CD4-positive, alpha-beta T cell treated with Interleukin-10 for 1 hour (primary cell): ENCODE results near the gene CDCA5.
"Not testable (repeated sequence)": the region's sequence is repeated elsewhere in the genome, so short reads cannot be mapped to it uniquely, and the experiment has no call there.

Experiments
- DNase-seq: peaks from one replicate; pipeline ENCODE4 v3.0.0-alpha.2; 2020

Gene CDCA5

DNA sequence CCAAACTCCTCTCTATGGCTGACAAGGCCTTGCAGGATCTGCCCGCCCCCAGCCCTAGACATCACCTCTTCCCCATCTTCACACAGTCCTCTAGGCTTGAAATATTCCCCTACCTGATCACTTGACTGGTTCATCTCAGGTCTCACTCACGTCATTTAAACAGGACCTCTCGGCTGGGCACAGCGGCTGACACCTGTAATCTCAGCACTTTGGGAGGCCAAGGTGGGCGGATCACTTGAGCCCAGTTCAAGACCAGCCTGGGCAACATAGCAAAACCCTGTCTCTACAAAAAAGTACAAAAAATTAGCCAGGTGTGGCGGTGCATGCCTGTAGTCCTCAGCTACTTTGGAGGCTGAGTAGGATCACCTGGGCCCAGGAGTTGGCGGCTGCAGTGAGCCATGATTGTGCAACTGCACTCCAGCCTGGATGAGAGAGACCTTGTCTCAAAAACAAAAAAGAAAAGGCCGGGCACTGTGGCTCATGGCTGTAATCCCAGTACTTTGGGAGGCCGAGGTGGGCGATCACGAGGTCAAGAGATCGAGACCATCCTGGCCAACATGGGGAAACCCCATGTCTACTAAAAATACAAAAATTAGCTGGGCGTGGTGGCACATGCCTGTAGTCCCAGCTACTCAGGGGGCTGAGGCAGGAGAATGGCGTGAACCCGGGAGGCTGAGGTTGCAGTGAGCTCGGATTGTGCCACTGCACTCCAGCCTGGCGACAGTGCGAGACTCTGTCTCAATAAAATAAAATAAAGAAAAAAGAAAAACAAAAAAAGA lies 35.2 kb upstream of the CDCA5 start:
- not testable (repeated sequence) for DNase-seq

GRCh38 chr11:65118097-65118837 lies 34.4 kb upstream of the CDCA5 start:
- no peak for DNase-seq

- DNase-seq = peak; percentile 100
These were observed 33.6 kb upstream of the CDCA5 start, which contains the start of gene ZNHIT2 for GRCh38 chr11:65117206-65118096. Gene ZNHIT2 (minus strand): TSS chr11:65117701. CDS start chr11:65117653, 48 bp downstream.

GRCh38 chr11:65116370-65117205 lies 32.7 kb upstream of the CDCA5 start:
- DNase-seq = peak; percentile 69

- DNase-seq = no peak
These were observed 31.7 kb upstream of the CDCA5 start for GRCh38 chr11:65115361-65116082.

DNA sequence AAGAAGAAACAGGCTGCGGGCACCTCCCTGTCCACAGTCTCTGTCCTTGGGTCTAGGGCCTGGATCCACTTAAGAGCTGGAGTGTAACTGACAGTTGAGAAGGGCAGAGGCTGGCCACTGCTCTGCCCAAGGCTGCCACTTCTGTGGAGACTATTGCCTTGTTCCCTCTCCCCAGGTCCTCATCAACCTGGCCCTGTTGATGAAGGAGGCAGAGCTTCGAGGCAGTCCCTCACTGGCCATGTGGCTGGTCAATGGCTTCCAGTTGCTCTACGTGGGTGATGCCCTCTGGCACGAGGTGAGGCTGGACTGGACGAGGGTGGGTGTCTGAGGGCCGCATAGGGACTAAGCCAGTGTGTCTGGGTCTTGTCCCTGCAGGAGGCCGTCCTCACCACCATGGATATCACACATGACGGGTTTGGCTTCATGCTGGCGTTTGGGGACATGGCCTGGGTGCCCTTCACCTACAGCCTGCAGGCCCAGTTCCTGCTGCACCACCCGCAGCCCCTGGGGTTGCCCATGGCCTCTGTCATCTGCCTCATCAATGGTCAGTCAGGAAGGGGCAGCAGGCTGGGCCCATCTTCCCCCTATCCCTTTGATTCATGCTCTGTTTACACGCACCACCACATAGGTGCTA lies 30.8 kb upstream of the CDCA5 start:
- no peak for DNase-seq

- DNase-seq = no peak
These were observed 30.0 kb upstream of the CDCA5 start for GRCh38 chr11:65113839-65114238.

DNA sequence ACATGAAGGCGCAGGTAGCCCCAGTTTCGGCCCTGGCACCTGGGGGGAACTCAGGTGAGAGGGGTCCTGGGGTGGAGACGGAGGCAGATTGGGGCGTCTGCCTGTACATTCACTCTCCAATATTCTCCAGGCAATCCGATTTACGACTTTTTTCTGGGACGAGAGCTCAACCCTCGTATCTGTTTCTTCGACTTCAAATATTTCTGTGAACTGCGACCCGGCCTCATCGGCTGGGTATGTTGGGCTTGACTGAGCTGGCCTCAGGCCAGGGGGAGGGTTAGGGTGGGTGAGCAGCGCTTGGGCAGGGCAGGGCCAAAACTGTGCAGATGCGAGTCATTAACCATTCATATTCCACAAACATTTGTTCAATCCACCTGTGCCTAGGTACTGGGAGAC lies 29.5 kb upstream of the CDCA5 start:
- no peak for DNase-seq

DNA sequence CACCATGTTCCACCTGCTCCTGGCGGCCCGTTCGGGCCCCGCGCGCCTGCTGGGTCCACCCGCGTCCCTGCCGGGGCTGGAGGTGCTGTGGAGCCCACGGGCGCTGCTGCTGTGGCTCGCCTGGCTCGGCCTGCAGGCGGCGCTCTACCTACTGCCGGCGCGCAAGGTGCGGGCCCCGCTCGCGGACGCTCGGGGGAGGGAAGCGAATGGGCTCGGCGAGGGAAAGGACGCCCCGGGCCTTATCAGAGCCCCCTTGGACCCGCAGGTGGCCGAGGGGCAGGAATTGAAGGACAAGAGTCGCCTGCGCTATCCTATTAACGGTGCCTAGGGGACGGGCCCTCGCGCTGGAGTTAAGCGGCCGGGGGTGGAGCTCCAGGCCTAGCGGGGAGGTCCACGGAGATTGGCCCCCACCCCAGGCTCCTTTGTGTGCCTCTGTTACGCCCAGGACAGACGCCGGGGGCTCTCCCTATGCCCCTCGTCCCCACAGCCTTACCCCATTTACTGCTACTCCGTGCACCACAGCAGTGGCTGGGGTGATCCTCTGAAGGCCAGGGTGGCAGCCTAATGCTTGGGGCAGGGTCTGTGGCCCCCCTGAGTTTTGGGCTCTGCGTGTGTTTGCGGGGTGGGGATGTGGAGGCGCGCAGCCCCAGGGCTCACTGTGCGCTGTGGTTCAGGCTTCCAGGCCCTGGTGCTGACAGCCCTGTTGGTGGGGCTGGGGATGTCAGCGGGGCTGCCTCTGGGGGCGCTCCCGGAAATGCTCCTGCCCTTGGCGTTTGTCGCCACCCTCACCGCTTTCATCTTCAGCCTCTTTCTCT lies 28.9 kb upstream of the CDCA5 start:
- DNase-seq = peak; percentile 82

- DNase-seq = peak; percentile 96
These were observed 28.1 kb upstream of the CDCA5 start, which contains the start of gene TM7SF2 for GRCh38 chr11:65111744-65112545. Gene TM7SF2 (plus strand): TSS chr11:65111872. CDS start chr11:65112016, 144 bp downstream.

DNA sequence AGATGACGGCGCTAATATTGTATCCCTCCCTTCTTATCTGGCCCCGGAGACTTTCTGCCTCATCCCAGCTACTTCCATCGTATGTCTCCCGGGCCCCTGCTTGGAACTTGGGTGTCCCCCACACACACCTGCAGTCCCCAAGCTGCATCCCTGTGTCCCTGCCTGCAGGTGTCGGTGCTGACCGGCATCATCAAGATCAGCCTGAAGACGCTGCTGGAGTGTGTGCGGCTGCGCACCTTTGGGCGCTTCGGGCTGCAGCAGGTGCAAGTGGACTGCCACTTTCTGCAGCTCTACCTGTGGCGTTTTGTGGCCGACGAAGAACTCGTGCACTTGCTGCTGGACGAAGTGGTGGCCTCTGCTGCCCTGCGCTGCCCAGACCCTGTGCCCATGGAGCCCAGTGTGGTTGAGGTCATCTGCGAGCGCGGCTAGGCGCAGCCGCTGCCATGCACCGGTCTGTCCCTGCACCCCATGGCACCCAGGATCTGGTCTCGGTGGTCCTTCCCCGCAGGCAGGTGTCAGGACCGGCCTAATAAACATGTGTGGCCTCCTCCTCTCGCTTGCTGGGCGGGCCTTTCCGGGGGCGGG lies 27.4 kb upstream of the CDCA5 start:
- no peak for DNase-seq

GRCh38 chr11:65110354-65110861 lies 26.6 kb upstream of the CDCA5 start:
- DNase-seq = peak; percentile 96

GRCh38 chr11:65109231-65110198 lies 25.7 kb upstream of the CDCA5 start:
- no peak for DNase-seq

- DNase-seq = no peak
These were observed 24.8 kb upstream of the CDCA5 start for GRCh38 chr11:65108469-65109123.

DNA sequence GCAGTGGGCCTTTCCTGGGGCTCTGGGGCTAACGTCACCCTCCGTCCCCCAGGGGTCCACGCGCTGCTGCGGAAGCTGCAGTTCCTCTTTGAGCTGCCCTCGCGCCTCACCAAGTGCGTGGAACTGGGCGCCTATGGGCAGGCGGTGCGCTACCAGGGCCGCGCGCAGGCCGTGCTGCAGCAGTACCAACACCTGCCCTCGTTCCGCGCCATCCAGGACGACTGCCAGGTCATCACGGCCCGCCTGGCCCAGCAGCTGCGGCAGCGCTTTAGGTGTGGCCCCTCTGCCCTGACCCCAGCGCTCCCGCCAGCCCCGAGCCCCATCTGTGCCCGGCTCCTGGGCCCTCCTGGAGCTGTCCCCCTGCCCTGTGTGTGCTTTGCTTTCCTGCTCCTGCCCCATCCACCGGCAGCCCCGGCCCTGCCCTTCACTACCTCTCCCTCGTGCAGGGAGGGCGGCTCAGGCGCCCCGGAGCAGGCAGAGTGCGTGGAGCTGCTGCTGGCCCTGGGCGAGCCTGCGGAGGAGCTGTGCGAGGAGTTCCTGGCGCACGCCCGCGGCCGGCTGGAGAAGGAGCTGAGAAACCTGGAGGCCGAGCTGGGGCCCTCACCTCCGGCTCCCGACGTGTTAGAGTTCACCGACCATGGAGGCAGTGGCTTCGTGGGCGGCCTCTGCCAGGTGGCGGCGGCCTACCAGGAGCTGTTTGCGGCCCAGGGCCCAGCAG lies 24.1 kb upstream of the CDCA5 start:
- DNase-seq = no peak

GRCh38 chr11:65107078-65107477 lies 23.2 kb upstream of the CDCA5 start:
- no peak for DNase-seq
